SU-DHL-6 (cell line): ENCODE results near the gene HOXC12.

Experiments
- CTCF ChIP-seq: fragments of 200-600 bp; sonication (generic); IDR thresholded peaks from one replicate; pipeline ENCODE4 v1.5.1; 2017; ENCODE audit warnings: antibody characterized with exemption, mild to moderate bottlenecking, low read length, moderate library complexity; ENCODE audit not compliant: insufficient read depth, poor library complexity, severe bottlenecking
- EZH2phosphoT487 ChIP-seq: fragments of 200-600 bp; sonication (generic), shearing (Covaris generic); conservative IDR thresholded peaks from 2 replicates; pipeline ENCODE4 v1.6.1; 2018; ENCODE audit warnings: mild to moderate bottlenecking, antibody characterized with exemption, low read length, moderate library complexity, mixed read lengths

DNA sequence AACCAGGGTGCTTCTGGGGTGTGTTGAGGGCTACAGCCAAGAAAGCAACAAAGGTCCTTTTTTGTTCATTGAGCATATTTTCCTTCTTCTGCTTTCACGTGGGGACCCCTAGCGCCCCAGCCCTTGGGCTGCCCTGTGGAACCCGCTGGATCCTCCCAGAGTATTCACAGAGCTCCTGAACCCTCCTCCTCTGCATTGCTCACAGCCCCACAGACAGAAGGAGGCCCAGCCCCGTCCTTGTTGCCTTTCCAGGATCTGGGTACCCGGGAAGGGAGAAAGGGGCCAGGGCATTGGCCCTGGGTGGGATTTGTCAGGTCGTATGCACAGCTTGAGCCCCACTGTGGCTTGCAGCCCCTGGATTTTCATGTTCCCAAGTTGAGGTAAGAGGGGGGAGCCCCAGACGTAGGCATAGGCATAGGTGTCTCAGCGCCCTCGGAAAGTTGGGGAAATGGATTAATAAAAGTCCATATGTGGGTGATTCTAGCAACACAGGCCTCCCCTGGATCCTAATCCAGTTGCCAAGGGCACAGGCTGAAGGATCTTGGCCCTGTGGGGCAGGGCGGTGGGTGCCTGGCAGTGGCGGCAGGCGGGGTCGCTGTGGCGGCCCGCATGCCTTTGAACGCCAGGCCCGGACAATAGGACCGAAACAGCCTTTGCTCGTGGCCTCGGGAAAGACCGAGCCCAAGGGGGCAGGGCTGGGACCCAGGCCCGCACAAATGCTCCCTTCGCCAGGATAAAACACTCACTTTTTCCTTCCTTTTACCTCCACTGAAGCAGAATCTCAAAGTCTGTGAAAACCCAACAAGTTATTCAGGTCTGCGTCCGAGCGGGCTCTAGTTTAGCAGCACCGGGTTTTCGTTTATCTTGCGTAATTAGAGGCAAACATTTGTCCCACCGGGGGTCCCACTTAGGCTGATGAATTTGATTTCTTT is 27.2 kb downstream of the HOXC12 start:
- TF ChIP-seq CTCF: no peak
- TF ChIP-seq EZH2phosphoT487: no peak
